GM21390 (cell line): ENCODE results near the gene NUB1.

Source experiments
- ATAC-seq: cut with Tn5 transposase; IDR thresholded peaks from one replicate; pipeline ENCODE4 v1.9.1; 2021; ENCODE audit not compliant: unreplicated experiment

NUB1 gene

GRCh38 chr7:151403764-151404163, 62.2 kb downstream of the NUB1 start:
- no peak for ATAC-seq

GRCh38 chr7:151404216-151405011, 62.8 kb downstream of the NUB1 start:
- no peak for ATAC-seq

DNA sequence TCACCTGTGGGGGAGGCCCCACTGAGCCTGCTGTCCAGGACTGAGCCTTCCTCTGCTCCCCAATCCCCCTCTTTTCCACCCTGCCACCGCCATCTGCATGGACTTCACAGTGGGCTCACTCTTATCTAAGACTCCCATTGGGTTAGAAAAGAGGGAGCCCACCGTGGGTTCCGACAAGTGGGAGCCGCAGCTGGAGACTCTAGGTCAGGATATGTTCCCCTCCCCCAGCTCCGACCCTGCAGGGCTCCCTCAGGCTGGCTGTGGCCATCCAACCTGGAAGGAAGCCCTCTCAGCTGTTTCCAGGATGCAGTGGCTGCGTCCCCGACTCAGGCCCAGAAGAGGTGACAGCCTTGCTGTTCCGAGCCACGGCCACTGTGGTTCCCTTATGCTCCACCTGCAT, 63.4 kb downstream of the NUB1 start:
- no peak for ATAC-seq

GRCh38 chr7:151405588-151405987, 64.0 kb downstream of the NUB1 start:
- ATAC-seq, result no peak

GRCh38 chr7:151406051-151406875, 64.7 kb downstream of the NUB1 start:
- ATAC-seq, result no peak

DNA sequence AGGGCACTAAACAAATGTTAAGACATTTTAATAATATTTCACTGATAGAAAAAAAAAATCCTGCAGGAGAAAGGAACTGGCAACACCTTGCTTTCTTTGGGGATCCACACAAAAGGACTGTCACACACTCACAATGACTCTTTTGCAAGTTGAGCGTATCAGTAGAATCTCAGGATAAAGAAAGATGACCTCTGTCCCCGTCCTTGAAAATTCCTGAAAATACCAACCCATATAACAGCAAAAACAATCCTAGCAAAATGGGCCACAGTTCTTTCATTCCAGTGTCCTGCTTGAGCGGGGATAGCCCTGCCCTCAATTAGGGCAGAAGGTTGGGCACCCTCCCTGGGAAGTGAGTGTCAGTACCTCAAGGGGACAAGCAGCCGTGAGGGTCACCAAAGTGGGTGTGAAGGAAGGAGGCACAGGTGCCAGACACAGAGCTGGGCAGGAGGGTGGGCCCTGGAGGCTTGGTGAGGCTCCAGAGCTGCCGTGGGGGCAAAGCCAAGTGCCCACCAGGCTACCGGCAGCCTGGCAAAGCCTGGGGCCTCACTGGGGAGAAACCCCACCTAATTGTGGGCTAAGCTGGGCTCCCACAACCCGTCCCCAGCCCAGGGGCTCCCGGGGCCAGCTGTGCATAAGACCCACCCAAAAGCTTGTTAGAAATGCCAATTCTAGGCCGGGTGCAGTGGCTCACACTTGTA, 65.4 kb downstream of the NUB1 start:
- ATAC-seq, result no peak

GRCh38 chr7:151408498-151408838, 66.9 kb downstream of the NUB1 start:
- no peak for ATAC-seq

DNA sequence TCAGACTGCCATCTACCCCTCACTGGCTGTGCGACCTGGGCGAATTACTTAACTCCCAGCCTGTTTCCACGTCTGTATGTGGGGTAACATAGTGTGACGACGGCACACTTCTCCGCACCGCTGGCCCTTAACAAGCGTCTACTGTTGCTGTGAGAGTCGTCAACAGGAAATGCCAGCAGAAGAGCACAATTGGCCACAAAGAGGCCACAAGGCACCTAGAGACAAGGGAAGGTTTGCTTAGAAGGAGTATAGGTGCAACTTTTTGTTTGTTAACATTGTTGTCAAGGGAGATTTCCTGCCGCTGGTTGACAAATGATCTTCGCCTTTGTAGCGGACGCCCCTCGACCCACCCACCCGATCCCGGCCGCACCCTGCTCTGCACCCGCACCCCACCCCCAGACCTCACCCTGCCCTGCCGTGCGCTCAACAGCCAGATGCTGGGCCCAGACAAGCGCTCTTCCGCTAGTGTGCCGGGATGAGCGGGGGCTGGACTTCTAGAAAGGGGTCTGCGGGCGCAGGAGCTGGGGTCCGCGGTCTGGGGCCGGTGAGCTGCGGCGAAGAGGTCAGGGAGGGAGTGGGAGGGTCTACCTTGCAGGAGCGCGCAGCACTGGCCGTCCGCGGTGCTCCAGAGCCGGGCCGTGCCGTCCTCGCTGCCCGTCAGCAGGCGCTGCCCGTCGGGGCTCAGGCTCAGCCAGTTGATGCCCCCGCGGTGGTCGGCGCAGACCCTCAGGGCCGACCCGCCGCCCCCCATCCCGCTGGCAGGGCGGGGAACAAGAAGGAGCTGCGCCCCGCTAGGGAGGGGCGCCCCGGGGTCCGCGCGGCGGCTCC, 67.4 kb downstream of the NUB1 start:
- ATAC-seq, result no peak

DNA sequence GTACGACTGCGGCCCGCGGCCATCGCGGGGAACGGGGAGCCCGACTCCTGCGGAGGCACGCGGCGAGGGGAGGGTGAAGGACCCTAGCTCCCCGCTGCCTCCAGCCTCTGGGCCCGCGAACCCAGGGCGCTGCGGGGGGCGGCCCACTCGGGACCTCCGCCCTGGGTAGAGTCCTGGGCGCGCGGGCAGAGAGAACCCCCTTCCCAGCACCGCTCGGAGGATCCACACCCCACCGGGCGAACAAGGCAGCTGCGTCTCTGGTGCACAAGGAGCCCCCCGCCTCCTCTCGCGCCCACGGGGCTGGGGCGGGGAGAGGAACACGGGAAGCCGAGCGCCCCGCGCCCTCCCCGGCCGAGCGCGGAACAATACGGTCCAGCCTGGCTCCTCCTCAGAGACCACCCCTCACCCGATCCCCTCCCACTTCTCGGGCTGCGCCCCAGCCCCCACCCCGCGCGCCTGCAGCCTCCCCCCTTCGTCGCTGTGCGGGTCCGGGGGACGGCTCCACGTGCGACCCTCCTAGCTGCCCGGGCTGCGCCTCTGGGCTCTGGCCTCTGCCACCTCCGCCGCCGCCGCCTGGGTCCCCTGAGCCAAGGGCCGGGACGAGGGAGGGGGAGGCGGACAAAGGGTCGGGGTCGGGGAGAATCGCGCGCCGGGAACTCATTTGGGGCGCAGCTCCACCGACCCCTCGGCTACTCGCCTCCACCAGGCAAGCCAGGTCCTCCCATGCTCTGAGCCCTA, 68.2 kb downstream of the NUB1 start, which contains the start of gene WDR86:
Gene WDR86 (minus strand): TSS at position 372 of the 738 bp plus-strand sequence. CDS start 449 bp downstream, outside the sequence.
- no peak for ATAC-seq

DNA sequence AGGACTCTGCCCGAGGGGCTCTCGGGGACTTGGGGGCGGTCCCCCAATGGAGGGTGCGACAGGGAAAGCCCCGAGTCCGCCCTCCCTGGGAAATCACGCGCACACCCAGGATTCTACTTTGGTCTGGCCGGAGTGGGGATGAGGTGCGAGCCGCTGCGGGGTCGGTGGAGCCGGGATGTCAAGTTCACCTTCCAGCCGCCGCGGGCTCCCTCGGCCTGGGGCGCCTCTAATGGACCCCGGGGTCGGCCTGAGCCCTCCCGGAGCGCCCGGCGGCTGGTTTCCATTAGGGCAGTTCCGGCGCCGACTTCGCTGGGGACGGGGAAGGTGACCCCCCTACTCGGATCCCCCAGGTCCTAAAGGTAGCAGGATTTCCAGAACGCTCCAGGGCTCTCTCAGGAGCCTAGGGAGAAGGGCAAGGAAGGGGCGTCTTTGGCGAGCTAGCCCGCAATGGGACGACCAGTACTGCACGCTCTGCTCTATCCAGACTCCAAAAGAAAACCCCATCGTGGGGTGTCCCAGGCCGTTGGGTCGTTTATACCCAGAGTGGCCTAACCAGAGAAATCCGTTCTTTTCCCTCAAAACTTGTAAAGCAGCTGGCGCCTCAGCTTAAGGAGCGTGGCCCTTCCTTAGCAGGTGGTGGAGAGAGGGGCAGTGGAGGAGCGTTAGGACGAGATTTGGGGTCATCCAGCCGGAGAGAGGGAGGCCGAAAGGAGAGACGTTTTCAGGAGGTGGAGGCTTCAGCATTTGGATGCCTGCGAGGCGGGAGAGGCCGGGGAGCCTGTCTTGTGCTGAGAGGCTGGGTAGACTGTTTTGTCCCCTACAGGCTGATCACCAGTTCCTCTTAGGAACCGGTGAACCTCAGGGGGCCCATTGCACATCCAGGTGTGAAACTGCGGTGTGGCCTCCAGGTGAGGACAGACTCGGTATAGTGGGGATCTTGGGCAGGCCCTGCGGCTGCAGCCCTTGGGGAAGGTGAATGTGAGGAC, 69.1 kb downstream of the NUB1 start:
- ATAC-seq, result no peak

- no peak for ATAC-seq
These were observed 69.9 kb downstream of the NUB1 start for GRCh38 chr7:151411551-151411950.

GRCh38 chr7:151412318-151412717, 70.7 kb downstream of the NUB1 start:
- ATAC-seq, result no peak

DNA sequence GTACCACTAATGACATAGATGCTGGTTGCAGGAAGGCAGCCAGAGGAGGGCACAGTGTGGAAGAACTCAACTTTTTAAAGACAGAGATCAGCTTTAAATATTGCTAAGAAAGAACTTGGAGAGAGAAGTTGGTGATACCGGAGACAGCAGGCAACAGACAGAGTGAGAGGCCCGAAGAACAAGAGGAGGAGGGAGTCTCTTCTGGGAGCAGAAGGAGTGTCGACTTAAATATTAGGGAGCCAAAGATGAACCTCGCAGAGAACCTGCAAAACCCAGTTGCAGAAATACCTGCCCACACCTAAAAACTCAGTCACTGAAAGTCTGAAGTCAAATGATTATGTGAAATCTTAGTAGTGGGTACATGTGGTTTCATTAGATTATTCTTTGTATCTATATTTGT, 71.6 kb downstream of the NUB1 start:
- no peak for ATAC-seq

GRCh38 chr7:151415375-151416105, 73.9 kb downstream of the NUB1 start:
- ATAC-seq, result no peak

GRCh38 chr7:151416112-151416940, 74.7 kb downstream of the NUB1 start:
- no peak for ATAC-seq

- ATAC-seq, result no peak
These were observed 75.3 kb downstream of the NUB1 start for GRCh38 chr7:151416941-151417315.

DNA sequence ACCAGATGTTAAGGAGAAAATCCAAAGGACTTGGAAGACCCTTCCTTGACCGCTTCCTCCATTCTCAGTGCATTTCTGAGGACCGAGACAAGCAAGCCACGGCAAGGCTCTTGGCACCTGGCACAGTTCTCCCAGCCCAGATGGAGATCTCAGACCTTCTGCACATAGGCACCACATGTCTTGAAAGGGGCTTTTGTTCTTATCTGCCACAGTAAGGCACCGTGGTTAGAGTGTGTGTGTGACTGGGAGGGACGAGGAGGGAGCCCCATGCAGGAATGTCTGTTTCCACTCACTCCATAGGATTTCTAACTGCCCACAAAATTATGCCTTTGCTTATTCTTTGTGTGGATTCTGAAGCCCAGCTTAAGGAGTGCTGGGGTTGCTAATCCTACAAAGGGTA, 78.5 kb downstream of the NUB1 start:
- no peak for ATAC-seq
